ENCODE data around the gene KRT6A. TPM values are rescaled to one million over a fixed set of nuclear protein-coding genes. Genes with fewer than 3 reads are reported as not detected.
"Not testable (repeated sequence)": the region's sequence is repeated elsewhere in the genome, so short reads cannot be mapped to it uniquely, and the experiment has no call there.

Gene KRT6A
- total and polyA plus RNA-seq, 3 experiments from 2014 or later: not detected

GRCh38 chr12:52495389-52495788, 2.3 kb upstream of the KRT6A start:
- no peaks in the 10 kb centered on the region for H3K9me3 ChIP-seq (ENCODE audit: low read length)
- no peaks in the 10 kb centered on the region for H3K36me3 ChIP-seq (ENCODE audit: insufficient read depth, low read length)
- no peaks in the 10 kb centered on the region for H3K36me3 Mint-ChIP-seq
- no peak for DNase-seq
- ChIA-PET POLR2A (no interaction called here), CTCF (no interaction called here)
- no peak overlapping the region for H3K4me3 Mint-ChIP-seq
- H3K4me1 Mint-ChIP-seq: peaks cover 0 to 4% (median 2%) of the 10 kb centered on the region in 3 donors
- no peaks in the 10 kb centered on the region for H3K4me1 ChIP-seq (ENCODE audit: insufficient read depth, low read length)
- no peak overlapping the region for H3K4me3 ChIP-seq (ENCODE audit: low read length)
- no peak overlapping the region for H3K27ac ChIP-seq (ENCODE audit: low read depth, low read length)
- H3K27me3 Mint-ChIP-seq: peaks cover 24 to 49% of the 10 kb centered on the region in 2 donors
- no peaks in the 10 kb centered on the region for H3K9me3 Mint-ChIP-seq
- no peak overlapping the region for H3K27ac Mint-ChIP-seq
- H3K27me3 ChIP-seq (ENCODE audit: insufficient read depth, low read length, poor library complexity, severe bottlenecking): no peaks in the 10 kb centered on the region

GRCh38 chr12:52494518-52494917, 1.5 kb upstream of the KRT6A start:
- H3K4me3 ChIP-seq (ENCODE audit: low read length): no peak overlapping the region
- H3K36me3 ChIP-seq (ENCODE audit: insufficient read depth, low read length): no peaks in the 10 kb centered on the region
- H3K4me1 Mint-ChIP-seq: peaks cover 0 to 4% (median 2%) of the 10 kb centered on the region in 3 donors
- CTCF ChIA-PET: no interaction called here
- no peaks in the 10 kb centered on the region for H3K9me3 ChIP-seq (ENCODE audit: low read length)
- no peaks in the 10 kb centered on the region for H3K4me1 ChIP-seq (ENCODE audit: insufficient read depth, low read length)
- peaks cover 24 to 46% of the 10 kb centered on the region in 2 donors for H3K27me3 Mint-ChIP-seq
- H3K27me3 ChIP-seq (ENCODE audit: insufficient read depth, low read length, poor library complexity, severe bottlenecking): no peaks in the 10 kb centered on the region
- H3K4me3 Mint-ChIP-seq: no peak overlapping the region
- no peaks in the 10 kb centered on the region for H3K36me3 Mint-ChIP-seq
- no peaks in the 10 kb centered on the region for H3K9me3 Mint-ChIP-seq
- no peak overlapping the region for H3K27ac Mint-ChIP-seq
- POLR2A ChIA-PET: no interaction called here
- H3K27ac ChIP-seq (ENCODE audit: low read depth, low read length): no peak overlapping the region
- no peak for DNase-seq

GRCh38 chr12:52494100-52494499, 1.0 kb upstream of the KRT6A start:
- Histone ChIP-seq H3K27me3 (ENCODE audit: insufficient read depth, low read length, poor library complexity, severe bottlenecking) (no peaks in the 10 kb centered on the region), H3K27ac (ENCODE audit: low read depth, low read length) (no peak overlapping the region), H3K9me3 (ENCODE audit: low read length) (no peaks in the 10 kb centered on the region), H3K4me1 (ENCODE audit: insufficient read depth, low read length) (no peaks in the 10 kb centered on the region), H3K4me3 (ENCODE audit: low read length) (no peak overlapping the region), H3K36me3 (ENCODE audit: insufficient read depth, low read length) (no peaks in the 10 kb centered on the region)
- Mint-ChIP-seq H3K4me1 (peaks cover 0 to 4% (median 2%) of the 10 kb centered on the region in 3 donors), H3K9me3 (no peaks in the 10 kb centered on the region), H3K4me3 (no peak overlapping the region), H3K27ac (no peak overlapping the region), H3K36me3 (no peaks in the 10 kb centered on the region), H3K27me3 (peaks cover 24 to 48% of the 10 kb centered on the region in 2 donors)
- no peak for DNase-seq
- ChIA-PET POLR2A (no interaction called here), CTCF (no interaction called here)

GRCh38 chr12:52492405-52492804, 652 bp downstream of the KRT6A start:
- H3K4me1 Mint-ChIP-seq; H3K27ac Mint-ChIP-seq; H3K4me3 Mint-ChIP-seq; H3K9me3 ChIP-seq (ENCODE audit: low read length); POLR2A ChIA-PET; DNase-seq; H3K9me3 Mint-ChIP-seq; H3K27ac ChIP-seq (ENCODE audit: low read depth, low read length); H3K27me3 ChIP-seq (ENCODE audit: insufficient read depth, low read length, poor library complexity, severe bottlenecking); H3K4me1 ChIP-seq (ENCODE audit: insufficient read depth, low read length); CTCF ChIA-PET; H3K4me3 ChIP-seq (ENCODE audit: low read length); H3K36me3 Mint-ChIP-seq; H3K36me3 ChIP-seq (ENCODE audit: insufficient read depth, low read length): not testable (repeated sequence)
- H3K27me3 Mint-ChIP-seq: peaks cover 21 to 50% of the 10 kb centered on the region in 2 donors

GRCh38 chr12:52491495-52491894, 1.6 kb downstream of the KRT6A start:
- CTCF ChIA-PET, DNase-seq: not testable (repeated sequence)

GRCh38 chr12:52488736-52489135, 4.3 kb downstream of the KRT6A start:
- Histone ChIP-seq H3K27ac (ENCODE audit: low read depth, low read length) (no peak overlapping the region), H3K36me3 (ENCODE audit: insufficient read depth, low read length) (no peaks in the 10 kb centered on the region), H3K4me3 (ENCODE audit: low read length) (no peak overlapping the region), H3K27me3 (ENCODE audit: insufficient read depth, low read length, poor library complexity, severe bottlenecking) (no peaks in the 10 kb centered on the region), H3K9me3 (ENCODE audit: low read length) (no peaks in the 10 kb centered on the region), H3K4me1 (ENCODE audit: insufficient read depth, low read length) (no peaks in the 10 kb centered on the region)
- ChIA-PET CTCF (no interaction called here), POLR2A (no interaction called here)
- Mint-ChIP-seq H3K9me3 (peaks cover 8 to 14% (median 13%) of the 10 kb centered on the region in 5 donors), H3K27ac (no peak overlapping the region), H3K36me3 (no peaks in the 10 kb centered on the region), H3K4me3 (no peak overlapping the region), H3K4me1 (no peaks in the 10 kb centered on the region), H3K27me3 (peaks cover 19 to 65% of the 10 kb centered on the region in 2 donors)
- DNase-seq: no peak

More at GRCh38 chr12:52491495-52491894, 1.6 kb downstream of the KRT6A start:
- H3K4me3 Mint-ChIP-seq; POLR2A ChIA-PET; H3K9me3 Mint-ChIP-seq; H3K4me3 ChIP-seq (ENCODE audit: low read length); H3K27me3 ChIP-seq (ENCODE audit: insufficient read depth, low read length, poor library complexity, severe bottlenecking); H3K36me3 ChIP-seq (ENCODE audit: insufficient read depth, low read length); H3K36me3 Mint-ChIP-seq; H3K27ac Mint-ChIP-seq; H3K4me1 Mint-ChIP-seq; H3K27ac ChIP-seq (ENCODE audit: low read depth, low read length); H3K4me1 ChIP-seq (ENCODE audit: insufficient read depth, low read length); H3K9me3 ChIP-seq (ENCODE audit: low read length): not testable (repeated sequence)
- H3K27me3 Mint-ChIP-seq: peaks cover 21 to 56% of the 10 kb centered on the region in 2 donors

- H3K4me1 ChIP-seq (ENCODE audit: insufficient read depth, low read length); H3K4me1 Mint-ChIP-seq; H3K9me3 ChIP-seq (ENCODE audit: low read length); H3K4me3 Mint-ChIP-seq; H3K36me3 ChIP-seq (ENCODE audit: insufficient read depth, low read length); CTCF ChIA-PET; H3K27me3 ChIP-seq (ENCODE audit: insufficient read depth, low read length, poor library complexity, severe bottlenecking); H3K4me3 ChIP-seq (ENCODE audit: low read length); DNase-seq; H3K27ac Mint-ChIP-seq; H3K36me3 Mint-ChIP-seq; H3K27ac ChIP-seq (ENCODE audit: low read depth, low read length); POLR2A ChIA-PET: not testable (repeated sequence)
- H3K9me3 Mint-ChIP-seq: peaks cover 8 to 14% (median 13%) of the 10 kb centered on the region in 5 donors
- H3K27me3 Mint-ChIP-seq: peaks cover 20 to 66% of the 10 kb centered on the region in 2 donors
Measured at GRCh38 chr12:52487744-52488443, 5.2 kb downstream of the KRT6A start.

- H3K9me3 Mint-ChIP-seq: peaks cover 8 to 14% (median 13%) of the 10 kb centered on the region in 5 donors
- Histone ChIP-seq H3K27me3 (ENCODE audit: insufficient read depth, low read length, poor library complexity, severe bottlenecking) (no peaks in the 10 kb centered on the region), H3K9me3 (ENCODE audit: low read length) (no peaks in the 10 kb centered on the region), H3K36me3 (ENCODE audit: insufficient read depth, low read length) (no peaks in the 10 kb centered on the region), H3K27ac (ENCODE audit: low read depth, low read length) (no peak overlapping the region), H3K4me3 (ENCODE audit: low read length) (no peak overlapping the region), H3K4me1 (ENCODE audit: insufficient read depth, low read length) (no peaks in the 10 kb centered on the region)
- H3K4me1 Mint-ChIP-seq: no peaks in the 10 kb centered on the region
- CTCF ChIA-PET: no interaction called here
- H3K27ac Mint-ChIP-seq: no peak overlapping the region
- POLR2A ChIA-PET: no interaction called here
- no peaks in the 10 kb centered on the region for H3K36me3 Mint-ChIP-seq
- peaks cover 18 to 69% of the 10 kb centered on the region in 2 donors for H3K27me3 Mint-ChIP-seq
- no peak overlapping the region for H3K4me3 Mint-ChIP-seq
- no peak for DNase-seq
Measured at GRCh38 chr12:52487211-52487610, 5.8 kb downstream of the KRT6A start.

Measured in CD8-positive, alpha-beta memory T cell (primary cell).